NCI-H82 treated with DMSO at 0.1 percent for 48 hours (cell line): ENCODE results near the gene ANKMY1.

Experiments used
- DNase-seq: peaks from one replicate; lab custom pipeline; 2025; ENCODE audit not compliant: unreplicated experiment; lab: John Stamatoyannopoulos, UW

Gene ANKMY1

DNA sequence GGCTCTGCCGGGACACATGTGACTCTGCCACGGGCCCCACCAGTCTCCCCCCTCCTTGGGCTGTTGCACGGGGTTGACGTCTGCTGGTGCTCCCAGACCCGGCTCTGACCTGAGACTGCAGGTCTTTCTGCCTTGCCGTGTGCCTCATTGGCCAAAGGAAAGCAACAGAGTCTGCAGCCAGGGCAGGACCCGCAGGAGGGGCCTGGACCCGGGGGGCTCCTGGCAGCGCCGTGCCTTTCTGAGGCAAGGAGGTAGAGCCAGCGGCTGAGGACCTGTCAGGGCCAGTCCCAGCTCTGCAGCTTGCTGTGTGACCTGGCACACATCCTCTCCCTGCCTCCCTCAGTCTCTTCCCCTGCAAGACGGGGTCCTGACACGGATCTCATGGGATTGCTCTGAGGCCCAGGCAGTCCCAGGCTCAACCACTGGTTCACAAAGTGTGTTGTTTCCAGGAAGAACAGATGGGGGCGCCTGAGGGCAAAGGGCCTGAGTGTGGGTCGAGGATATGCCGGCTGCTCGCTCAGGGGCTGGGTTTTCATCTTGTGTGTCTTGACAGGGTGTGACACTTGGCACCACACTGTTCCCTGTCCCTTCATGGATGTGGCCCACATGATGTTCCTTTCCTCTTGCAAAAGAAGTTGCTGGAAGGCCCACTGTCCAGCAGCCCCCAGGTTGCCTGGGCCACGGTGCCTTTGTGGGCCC is 37.7 kb upstream of the ANKMY1 start:
- peak; percentile 1 for DNase-seq

DNA sequence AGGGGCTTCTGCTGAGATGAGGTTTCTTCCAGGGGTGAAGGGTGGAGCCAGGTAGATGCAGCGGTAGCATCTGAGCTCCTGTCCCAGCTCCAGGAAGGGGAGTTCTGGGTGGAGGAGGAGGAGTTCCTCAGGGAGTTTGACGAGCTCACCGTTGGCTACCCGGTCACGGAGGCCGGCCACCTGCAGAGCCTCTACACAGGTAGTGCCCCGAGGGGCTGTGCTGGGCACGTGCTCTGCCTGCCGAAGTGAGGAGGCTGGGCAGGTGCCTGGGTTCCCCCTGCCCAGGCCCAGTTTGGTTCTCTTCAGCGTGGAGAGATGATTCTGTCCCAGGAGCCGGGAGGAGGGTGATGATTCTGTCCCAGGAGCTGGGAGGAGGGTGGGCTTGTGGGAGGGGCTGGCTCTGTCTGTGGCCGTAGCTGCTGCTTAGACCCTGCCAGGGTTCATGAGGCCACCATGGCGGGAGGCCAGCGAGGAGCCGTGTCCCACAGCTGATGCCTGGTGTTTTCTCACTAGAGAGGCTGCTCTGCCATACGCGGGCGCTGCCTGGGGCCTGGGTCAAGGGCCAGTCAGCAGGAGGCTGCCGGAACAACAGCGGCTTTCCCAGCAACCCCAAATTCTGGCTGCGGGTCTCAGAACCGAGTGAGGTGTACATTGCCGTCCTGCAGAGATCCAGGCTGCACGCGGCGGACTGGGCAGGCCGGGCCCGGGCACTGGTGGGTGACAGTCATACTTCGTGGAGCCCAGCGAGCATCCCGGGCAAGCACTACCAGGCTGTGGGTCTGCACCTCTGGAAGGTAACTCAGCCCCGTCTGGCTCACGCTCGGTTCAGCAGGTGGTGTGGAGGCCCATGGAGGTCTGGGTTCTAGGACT is 37.0 kb upstream of the ANKMY1 start:
- no peak for DNase-seq

DNA sequence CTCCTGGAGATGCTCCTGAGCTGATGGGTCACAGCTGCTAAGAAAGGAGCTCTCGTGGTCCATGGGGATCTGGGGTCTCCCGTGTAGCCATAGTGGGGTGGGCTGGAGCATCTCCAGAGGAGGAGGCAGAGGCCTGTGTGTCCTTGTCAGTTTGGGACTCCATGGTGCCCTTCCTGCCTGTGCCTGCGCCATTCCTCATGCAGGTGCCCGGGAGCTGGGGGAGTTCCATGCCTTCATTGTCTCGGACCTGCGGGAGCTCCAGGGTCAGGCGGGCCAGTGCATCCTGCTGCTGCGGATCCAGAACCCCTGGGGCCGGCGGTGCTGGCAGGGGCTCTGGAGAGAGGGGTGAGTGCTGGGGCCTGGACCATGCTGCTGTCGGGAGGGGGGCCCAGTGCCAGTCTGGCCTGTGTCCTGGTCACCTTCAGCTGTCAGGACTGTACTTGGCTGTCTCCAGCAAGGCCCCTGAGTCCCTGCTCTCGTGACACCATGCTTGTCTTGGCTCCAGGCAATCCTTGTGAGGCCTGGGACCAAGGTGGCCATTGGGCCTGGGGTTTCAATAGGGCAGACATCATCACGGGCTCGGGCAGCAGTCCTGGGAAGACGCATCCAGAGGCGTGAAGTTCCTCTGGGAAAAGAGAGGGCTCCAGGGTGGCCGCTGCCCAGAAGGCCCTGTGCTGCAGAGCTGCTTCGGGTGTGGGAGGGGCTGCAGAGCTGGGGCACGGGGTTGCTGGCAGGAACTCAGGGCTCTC is 36.1 kb upstream of the ANKMY1 start:
- DNase-seq: no peak

DNA sequence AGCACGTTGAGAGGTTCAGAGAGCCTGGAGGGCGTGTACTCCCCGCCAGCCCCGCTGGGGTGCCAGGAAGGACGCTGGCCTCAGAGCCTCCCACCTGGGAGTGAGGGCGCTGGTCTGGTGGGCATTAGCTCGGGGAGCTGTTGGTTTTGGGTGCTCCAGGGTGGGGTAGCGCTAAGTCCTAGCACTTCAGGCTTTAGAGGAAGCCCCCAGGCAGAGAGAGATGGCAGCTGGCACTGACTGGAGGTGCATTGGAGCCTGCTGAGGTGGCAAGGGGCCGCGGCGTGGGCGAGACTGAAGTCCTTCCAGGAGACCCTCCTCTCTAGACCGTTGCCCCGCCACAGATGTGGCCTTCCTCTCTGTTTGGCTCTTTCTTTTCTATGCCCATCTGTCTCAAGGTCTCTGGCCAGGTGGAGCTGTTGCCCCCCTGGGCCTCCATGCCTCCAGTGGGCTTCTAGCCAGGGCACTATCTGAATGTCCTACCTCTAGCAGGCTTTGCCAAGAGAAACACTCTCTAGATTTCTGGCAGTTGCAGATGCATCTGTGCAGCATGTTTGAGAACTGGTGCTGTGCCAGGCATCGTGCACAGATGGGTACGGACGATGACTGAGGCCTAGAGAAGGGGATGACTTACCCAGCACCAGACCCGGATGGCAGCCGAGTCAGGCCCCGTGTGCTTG is 35.4 kb upstream of the ANKMY1 start:
- DNase-seq: no peak

DNA sequence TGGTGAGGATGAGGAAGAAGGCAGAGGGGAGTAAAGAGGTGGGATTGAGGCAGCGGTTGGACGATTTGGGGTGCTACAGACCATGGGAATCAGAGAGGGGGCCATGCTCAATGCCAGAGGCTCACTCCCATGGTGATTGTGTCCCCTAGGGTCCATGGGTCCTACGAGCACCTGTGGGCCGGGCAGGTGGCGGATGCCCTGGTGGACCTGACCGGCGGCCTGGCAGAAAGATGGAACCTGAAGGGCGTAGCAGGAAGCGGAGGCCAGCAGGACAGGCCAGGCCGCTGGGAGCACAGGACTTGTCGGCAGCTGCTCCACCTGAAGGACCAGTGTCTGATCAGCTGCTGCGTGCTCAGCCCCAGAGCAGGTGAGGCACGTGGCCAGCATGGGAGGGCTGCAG is 34.0 kb upstream of the ANKMY1 start:
- no peak for DNase-seq

DNA sequence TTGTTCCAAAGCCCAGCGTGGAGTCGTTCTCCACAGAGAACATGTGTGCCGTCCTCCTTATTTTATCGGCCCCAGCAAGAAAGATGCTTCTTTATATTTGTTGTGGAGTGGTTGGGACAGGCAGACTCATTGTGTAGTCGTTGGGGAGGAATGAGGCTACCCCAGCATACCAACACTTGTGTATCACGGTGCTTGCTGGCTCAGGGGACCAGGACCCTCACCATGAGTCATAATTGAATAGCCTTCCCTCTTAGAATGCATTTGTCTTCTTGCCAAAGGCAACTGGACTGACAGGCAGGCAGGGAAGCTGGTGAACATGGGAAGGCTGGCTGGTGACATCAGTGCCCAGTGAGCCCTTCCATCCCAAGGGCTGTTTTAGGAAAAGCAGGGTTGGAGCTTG is 33.4 kb upstream of the ANKMY1 start:
- DNase-seq: no peak

DNA sequence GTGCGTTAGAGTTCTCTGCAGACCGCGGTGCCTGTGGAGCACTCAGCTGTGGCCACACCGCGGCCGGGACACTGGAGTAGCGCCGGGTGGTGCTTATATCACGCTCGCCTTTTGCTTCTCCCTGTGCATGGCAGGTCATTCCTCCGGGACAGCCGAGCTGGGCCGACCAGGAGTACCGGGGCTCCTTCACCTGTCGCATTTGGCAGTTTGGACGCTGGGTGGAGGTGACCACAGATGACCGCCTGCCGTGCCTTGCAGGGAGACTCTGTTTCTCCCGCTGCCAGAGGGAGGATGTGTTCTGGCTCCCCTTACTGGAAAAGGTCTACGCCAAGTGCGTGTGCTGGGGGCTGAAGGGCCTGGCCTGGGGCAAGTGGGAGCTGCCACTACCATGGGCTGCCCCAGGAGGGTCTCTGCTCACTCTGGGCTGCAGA is 32.9 kb upstream of the ANKMY1 start:
- no peak for DNase-seq

DNA sequence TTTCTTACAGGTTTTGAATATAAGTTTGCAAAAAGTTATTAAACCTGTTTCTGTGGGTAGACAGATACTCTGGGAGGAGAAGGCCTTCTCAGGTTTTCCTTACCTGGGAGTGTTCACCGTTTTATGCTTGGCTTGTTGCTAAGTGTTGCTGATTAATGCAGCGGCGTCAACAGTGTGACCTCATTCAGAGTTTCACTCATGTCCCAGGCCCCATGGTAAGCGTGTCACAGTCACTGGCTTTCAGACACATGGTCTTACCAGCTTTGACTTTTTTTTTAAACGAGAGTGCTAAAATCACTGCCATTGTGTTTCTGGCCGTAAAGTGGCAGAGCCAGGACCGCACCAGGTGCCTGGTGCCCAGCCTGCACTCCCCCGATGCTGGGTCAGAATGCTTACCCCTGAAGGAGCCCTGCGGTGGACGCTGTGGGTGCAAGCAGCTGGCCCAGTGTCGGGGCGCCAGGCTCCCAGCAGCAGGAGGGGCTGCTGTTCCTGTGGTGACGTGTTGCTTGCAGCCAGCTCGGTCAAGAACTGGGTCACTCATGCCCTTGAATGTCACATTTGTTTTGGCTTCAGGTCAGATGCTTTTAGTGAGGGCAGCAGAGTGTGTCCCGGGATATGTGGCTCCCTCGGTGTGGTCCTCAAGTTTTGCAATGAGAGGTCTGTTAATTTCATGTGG is 32.2 kb upstream of the ANKMY1 start:
- no peak for DNase-seq

DNA sequence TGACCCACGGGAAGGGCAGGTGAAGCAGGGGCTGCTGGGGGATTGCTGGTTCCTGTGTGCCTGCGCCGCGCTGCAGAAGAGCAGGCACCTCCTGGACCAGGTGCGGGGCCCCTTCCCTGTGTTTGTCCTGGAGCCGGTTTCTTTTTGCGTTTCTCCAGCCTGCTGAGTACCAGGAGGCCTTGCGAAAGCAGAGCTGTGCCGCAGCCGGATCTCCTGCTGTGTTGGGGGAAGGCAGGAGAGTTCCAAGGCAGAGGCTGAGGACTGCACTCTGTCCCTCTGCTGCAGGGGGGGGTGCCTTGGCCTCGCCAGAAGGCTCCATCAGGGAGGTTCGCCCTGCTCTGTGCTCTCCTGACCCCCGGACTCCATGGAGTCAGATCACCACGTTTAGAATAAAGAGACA is 31.6 kb upstream of the ANKMY1 start:
- no peak for DNase-seq

DNA sequence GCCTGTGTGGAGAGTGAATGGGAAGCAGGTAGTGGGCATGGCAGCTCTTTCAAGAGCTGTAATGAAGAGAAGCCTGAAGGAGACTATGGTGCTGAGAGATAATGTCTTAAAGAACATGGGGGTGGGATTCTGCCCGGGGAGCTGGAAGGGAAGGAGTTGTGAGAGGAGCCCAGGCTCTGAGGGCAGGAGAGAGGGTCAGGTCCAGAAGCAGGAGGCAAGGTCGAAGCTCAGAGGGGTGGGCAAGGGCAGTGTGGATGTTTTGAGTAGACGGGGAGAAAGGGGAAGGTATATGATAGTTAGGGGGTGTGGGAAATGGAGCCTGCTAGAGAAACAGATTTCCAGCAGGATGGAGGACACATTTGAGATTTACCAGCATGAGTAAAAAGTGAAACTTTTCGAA is 30.9 kb upstream of the ANKMY1 start:
- no peak for DNase-seq

DNA sequence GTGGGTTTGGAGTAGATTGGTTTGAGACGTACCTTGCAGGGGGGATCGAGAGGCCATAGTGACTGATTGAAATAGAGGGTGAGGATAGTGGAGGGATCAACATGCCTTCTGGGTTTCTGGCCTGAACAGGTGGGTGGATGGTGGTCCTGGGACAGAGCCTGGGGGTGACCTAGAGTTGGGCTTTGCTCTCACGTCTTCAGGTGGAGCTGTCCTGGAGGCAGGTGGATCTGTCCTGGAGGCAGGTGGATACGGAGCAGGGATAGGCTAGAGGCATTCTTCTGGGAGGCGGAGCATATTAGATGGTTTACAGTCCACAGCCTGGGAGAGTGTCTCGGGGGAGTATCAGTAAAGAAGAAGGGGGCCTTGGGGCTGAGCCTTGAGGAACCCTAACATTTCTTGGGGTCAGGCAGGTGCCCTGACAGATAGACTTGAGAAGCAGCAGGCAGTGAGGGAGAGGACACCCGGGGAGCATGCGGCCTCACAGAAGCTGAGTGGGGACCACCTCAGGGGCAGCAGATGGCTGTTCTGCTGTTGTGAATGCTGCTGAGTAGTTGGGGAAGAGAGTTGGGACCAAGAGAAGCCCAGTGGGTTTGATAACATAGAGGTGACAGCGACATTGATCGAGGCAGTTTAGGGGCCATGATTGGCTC is 30.3 kb upstream of the ANKMY1 start:
- DNase-seq: no peak

DNA sequence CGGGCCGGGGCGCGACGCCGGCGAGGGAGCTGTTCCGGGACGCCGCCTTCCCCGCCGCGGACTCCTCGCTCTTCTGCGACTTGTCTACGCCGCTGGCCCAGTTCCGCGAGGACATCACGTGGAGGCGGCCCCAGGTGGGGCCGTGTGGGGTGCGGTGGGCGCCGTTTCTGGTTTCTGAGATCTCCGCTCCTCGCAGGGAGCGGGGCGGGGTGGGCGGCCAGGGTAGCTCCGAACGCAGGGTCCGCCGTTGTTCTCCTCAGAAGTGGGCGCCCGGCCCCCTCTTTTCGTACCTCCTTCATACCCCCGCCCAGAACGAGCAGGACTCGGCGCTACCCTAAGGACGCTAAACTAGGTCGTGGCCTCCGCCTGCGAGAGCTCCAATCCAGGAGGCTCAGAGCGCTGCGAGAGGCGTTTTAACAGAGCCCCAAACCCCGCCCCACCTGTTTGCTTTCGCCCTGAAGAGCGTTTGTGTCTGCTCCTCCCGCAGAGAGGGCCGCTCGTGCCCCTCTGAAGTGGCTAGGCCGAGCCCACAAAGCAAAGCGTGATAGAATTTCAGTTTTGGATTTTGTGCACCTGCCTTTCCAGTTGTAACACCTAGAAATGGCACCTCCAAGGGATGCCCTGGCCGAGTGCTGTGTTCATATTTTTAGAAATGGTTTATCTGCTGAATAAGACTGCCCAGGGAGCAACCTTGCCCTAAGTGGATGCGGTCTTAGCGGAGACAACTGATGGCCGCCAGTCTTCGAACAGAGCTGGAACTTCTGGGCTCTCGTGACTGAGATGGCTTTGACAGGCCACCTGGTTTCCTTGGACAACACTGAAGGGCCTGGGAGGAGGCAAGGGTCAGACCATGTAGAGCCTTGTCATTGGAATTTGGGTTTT is 29.4 kb upstream of the ANKMY1 start:
- DNase-seq: no peak

DNA sequence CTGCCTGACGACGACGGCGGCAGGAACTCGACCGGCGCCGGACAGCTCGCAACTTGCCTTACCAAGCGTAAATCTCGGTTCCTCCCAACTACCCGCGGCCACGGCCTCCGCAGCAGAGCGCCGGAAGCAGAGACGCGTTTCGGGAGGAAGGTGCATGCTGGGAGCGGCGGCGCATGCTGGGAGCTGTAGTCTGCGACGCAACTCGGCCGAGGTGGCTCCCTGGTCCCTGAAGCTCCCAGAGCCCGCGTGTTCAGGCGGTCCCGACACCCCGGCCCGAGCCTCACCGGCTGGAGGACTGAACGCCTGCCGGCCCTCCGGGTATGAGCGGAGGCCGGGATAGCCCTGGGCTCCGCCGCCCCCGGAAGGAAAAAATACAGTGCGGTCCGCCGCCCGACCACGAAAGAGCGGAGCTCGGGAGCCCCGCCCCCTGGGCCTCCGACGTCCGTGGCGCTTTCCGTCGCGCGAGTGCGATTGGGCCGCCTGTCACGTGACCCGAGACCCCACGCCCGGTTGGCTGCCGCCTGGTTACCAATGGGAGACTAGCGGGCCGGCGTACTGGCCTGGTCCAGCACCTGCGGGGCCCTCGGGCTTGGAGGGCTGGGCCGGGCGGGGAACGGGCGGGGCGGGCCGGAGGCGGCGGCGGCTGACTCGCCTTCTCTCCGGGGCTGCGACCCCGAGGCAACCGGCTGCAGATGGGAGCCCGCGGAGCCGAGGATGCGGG is 28.6 kb upstream of the ANKMY1 start, which contains the start of gene CAPN10:
Gene CAPN10 (plus strand): TSS at position 537 of the 721 bp plus-strand sequence. CDS start 178 bp downstream, at position 715.
- DNase-seq: peak; percentile 74

DNA sequence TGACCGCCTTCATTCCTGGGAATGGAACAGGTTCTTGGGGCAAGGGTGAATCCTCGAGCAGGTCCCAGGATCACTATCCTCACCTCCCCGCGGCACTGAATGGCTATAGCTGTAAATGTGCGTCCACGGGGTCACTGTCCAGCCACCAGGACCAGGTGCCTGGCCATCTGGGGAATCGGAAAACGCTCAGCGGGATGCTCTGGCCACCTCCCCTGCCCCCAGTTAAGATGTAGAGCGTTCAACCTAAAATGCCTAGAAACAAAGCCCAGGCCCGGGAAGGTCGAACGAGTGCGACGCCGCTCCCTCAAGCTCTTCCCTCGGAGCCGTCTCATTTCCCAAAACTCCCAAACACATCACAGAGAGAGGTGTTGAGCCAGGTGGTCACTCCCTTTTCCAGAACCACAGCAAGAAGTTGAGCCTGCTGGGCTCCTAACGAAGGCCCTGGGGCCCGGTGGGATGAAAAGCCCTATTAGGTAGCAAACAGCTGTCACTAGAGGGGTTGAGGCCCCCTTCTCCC is 28.0 kb upstream of the ANKMY1 start:
- no peak for DNase-seq

DNA sequence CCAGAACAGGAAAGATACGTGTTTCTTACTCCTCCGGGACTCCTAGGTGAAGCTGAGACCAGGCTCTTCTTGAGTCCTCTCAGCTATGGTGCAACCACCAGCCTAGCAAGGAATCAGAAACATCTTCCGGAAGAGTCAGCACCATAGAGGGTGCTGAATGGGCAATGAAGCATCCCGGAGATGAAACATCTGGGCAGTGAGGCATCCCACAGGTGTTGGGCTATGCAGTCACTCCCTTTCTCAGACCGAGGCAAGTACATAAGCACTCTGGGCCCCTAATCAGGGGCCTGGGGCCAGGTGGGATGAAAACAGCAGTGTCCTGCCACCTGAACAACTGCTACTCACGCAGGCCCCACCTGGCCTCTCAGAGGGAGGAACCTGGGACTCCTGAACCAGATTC is 27.3 kb upstream of the ANKMY1 start:
- DNase-seq: no peak

DNA sequence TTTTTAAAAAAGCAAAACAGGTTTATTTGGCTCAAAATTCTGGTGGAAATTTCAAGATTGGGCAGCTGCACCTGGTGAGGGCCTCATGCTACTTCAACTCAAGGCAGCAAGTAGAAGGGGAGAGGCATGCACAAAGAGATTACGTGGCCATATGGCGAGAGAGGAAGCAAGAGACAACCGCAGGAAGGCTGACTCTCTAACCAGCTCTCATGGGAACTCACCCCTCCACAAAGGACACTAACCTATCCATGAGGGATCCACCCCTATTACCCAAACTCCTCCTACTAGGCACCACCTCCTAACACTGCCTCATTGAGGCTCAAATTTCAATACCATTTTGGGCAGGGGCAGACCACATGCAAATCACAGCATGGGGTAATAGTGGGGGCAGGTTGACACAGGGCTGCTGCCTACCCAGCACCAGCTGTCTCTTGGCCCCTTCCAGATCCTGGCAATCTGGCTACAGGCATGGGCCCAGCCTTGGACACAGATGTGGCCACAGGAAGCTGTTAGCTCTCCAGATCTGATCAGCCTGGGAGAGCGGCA is 26.8 kb upstream of the ANKMY1 start:
- peak; percentile 97 for DNase-seq

DNA sequence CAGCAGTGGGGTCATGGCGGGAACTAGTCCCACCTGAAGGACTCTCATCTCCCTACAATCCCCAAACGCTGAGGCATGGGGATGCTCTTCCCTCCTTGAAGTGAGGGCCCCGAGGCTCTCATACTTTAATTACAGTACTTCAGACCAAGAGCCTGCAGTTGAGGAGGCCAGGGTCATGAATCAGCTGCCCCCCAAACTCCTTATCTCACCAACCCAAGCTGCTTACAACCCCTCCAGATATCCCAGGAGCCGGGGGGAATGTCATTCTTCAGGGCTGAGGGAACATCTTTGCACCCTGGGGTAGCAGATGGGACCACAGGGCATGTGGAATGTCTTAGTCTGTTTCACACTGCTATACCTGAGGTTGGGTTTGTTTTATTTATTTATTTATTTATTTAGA is 26.0 kb upstream of the ANKMY1 start:
- no peak for DNase-seq

DNA sequence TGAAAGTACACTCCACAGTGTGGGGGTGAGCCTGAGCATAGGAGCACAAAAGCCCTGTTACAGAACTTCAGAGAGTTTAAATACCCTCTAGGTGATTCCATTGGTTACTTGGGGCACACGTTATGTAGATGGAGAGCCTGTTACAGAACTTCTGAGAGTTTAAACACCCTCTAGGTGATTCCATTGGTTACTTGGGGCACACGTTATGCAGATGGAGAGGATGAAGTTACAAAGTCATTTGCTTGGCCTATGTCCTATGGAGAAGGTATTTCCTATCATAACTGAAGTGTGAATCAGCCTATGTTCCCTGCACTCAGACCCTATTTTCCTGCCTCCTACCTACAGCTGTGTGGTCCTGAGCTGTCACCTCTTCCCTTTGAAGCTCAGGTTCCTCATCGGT is 25.0 kb upstream of the ANKMY1 start:
- no peak for DNase-seq
